IMR-90 (cell line): Measurements from ENCODE around the gene DYNLT3. TPM values are rescaled to one million over a fixed set of nuclear protein-coding genes. Genes with fewer than 3 reads are reported as not detected.

Source experiments
- ATAC-seq: fragments of 200-7000 bp; cut with Tn5 transposase; 2 replicates; pipeline ENCODE4 v1.9.1; 2020; ENCODE audit warnings: low read depth, mild to moderate bottlenecking, moderate library complexity
- BruUV-seq: library from RNA; stranded (reverse); fragments of 400-500 nt; replicated peaks from 2 replicates; lab custom pipeline; 2021; lab: Mats Ljungman, UMichigan
- CTCF ChIA-PET: fragments of 300-600 bp; formaldehyde crosslinking; extraction: SDS; loops from one replicate; lab custom pipeline; 2021; ENCODE audit warnings: antibody characterized with exemption; lab: Yijun Ruan, JAX
- POLR2A ChIA-PET: fragments of 300-600 bp; sonication (Branson Sonifier 250); formaldehyde crosslinking; loops from one replicate; lab custom pipeline; 2022; ENCODE audit warnings: antibody characterized with exemption; ENCODE audit not compliant: unreplicated experiment; lab: Charles Lee
- DNase-seq: peaks from one replicate; pipeline ENCODE4 v3.0.0; 2013
- H2AFZ ChIP-seq: replicated peaks from 2 replicates; pipeline ENCODE3; 2013; ENCODE audit warnings: low read length, mild to moderate bottlenecking; ENCODE audit not compliant: poor library complexity
- H2AK5ac ChIP-seq: 2 replicates; pipeline ENCODE4 v1.6.1; 2013; ENCODE audit warnings: low read depth, low read length, inconsistent platforms
- H2AK9ac ChIP-seq: replicated peaks from 2 replicates; pipeline ENCODE3; 2013; ENCODE audit warnings: mild to moderate bottlenecking, low read depth, low read length, moderate library complexity; ENCODE audit not compliant: poor library complexity
- H2BK120ac ChIP-seq: 2 replicates; pipeline ENCODE4 v1.6.1; 2013; ENCODE audit warnings: low read depth, low read length, inconsistent platforms
- H2BK15ac ChIP-seq: 3 replicates; pipeline ENCODE4 v1.6.1; 2013; ENCODE audit warnings: low read depth, low read length, inconsistent platforms
- H2BK20ac ChIP-seq: 2 replicates; pipeline ENCODE4 v1.6.1; 2013; ENCODE audit warnings: low read depth, mild to moderate bottlenecking, inconsistent platforms, low read length, moderate library complexity
- H2BK5ac ChIP-seq: 2 replicates; pipeline ENCODE4 v1.6.1; 2013; ENCODE audit warnings: mild to moderate bottlenecking, low read depth, low read length, inconsistent platforms; ENCODE audit not compliant: poor library complexity, severe bottlenecking
- H3K14ac ChIP-seq: replicated peaks from 2 replicates; pipeline ENCODE4 v1.6.1; 2013; ENCODE audit warnings: low read depth, low read length, inconsistent platforms
- H3K18ac ChIP-seq: 2 replicates; pipeline ENCODE4 v1.6.1; 2013; ENCODE audit warnings: low read depth, low read length, control low read depth
- H3K23ac ChIP-seq: 2 replicates; pipeline ENCODE4 v1.6.1; 2013; ENCODE audit warnings: low read depth, low read length, inconsistent platforms
- H3K27ac ChIP-seq: 2 replicates; pipeline ENCODE4 v1.5.1; 2013; ENCODE audit warnings: mild to moderate bottlenecking, control low read depth, low read length; ENCODE audit not compliant: insufficient read depth
- H3K27me3 ChIP-seq: 2 replicates; pipeline ENCODE4 v1.6.1; 2013; ENCODE audit warnings: low read length; ENCODE audit not compliant: control insufficient read depth, insufficient read depth
- H3K36me3 ChIP-seq: 2 replicates; pipeline ENCODE4 v1.6.1; 2013; ENCODE audit warnings: low read length, mixed read lengths; ENCODE audit not compliant: control insufficient read depth, insufficient read depth
- H3K4ac ChIP-seq: 2 replicates; pipeline ENCODE4 v1.6.1; 2013; ENCODE audit warnings: low read depth, low read length, inconsistent platforms
- H3K4me1 ChIP-seq: 2 replicates; pipeline ENCODE4 v1.6.1; 2013; ENCODE audit warnings: low read length, mixed read lengths; ENCODE audit not compliant: control insufficient read depth, insufficient read depth
- H3K4me2 ChIP-seq: 2 replicates; pipeline ENCODE4 v1.6.1; 2013; ENCODE audit warnings: low read depth, mild to moderate bottlenecking, control low read depth, low read length, moderate library complexity
- H3K4me3 ChIP-seq: 2 replicates; pipeline ENCODE4 v1.5.1; 2013; ENCODE audit warnings: low read depth, mild to moderate bottlenecking, control low read depth, low read length, moderate library complexity; ENCODE audit not compliant: insufficient read depth
- H3K56ac ChIP-seq: 2 replicates; pipeline ENCODE4 v1.6.1; 2013; ENCODE audit warnings: low read length, inconsistent platforms; ENCODE audit not compliant: insufficient read depth; ENCODE audit errors: extremely low read depth
- H3K79me1 ChIP-seq, 2 experiments: 2 replicates each; pipeline ENCODE4 v1.6.1; 2013; ENCODE audit warnings: low read length in 2 of 2, inconsistent platforms in 1 of 2, low read depth in 1 of 2
- H3K9ac ChIP-seq: 2 replicates; pipeline ENCODE4 v1.6.1; 2013; ENCODE audit warnings: low read depth, low read length, control low read depth
- H3K9me1 ChIP-seq: 2 replicates; pipeline ENCODE4 v1.6.1; 2013; ENCODE audit warnings: low read length, inconsistent platforms; ENCODE audit not compliant: insufficient read depth
- H3K9me3 ChIP-seq: 2 replicates; pipeline ENCODE4 v1.6.1; 2013; ENCODE audit warnings: low read length; ENCODE audit not compliant: control insufficient read depth, insufficient read depth
- H4K20me1 ChIP-seq: 2 replicates; pipeline ENCODE4 v1.6.1; 2013; ENCODE audit warnings: low read length, inconsistent platforms; ENCODE audit not compliant: insufficient read depth
- H4K5ac ChIP-seq: 2 replicates; pipeline ENCODE4 v1.6.1; 2013; ENCODE audit warnings: mild to moderate bottlenecking, low read depth, low read length, control low read depth
- H4K8ac ChIP-seq, 2 experiments: 2 replicates each; pipeline ENCODE4 v1.6.1; 2013; ENCODE audit warnings: low read depth in 2 of 2, low read length in 2 of 2, control low read depth in 1 of 2, inconsistent platforms in 1 of 2
- H4K91ac ChIP-seq: 2 replicates; pipeline ENCODE4 v1.6.1; 2013; ENCODE audit warnings: low read depth, low read length, inconsistent platforms; ENCODE audit not compliant: insufficient read depth
- BHLHE40 ChIP-seq: fragments of 150-350 bp; IDR thresholded peaks from 2 replicates; pipeline ENCODE4 v1.6.1; 2016; ENCODE audit warnings: mild to moderate bottlenecking, low read depth, low read length
- CEBPB ChIP-seq: IDR thresholded peaks from 2 replicates; pipeline ENCODE4 v1.6.1; 2012; ENCODE audit warnings: low read depth, low read length, improper control_type of control experiment
- CHD1 ChIP-seq: IDR thresholded peaks from 2 replicates; pipeline ENCODE4 v1.6.1; 2012; ENCODE audit warnings: low read depth, low read length, improper control_type of control experiment
- FOS ChIP-seq: fragments of 150-350 bp; IDR thresholded peaks from 2 replicates; pipeline ENCODE4 v1.6.1; 2016; ENCODE audit warnings: low read depth, low read length
- MAFK ChIP-seq: IDR thresholded peaks from 2 replicates; pipeline ENCODE4 v1.6.1; 2012; ENCODE audit warnings: low read depth, low read length, improper control_type of control experiment
- MAZ ChIP-seq: IDR thresholded peaks from 2 replicates; pipeline ENCODE4 v1.6.1; 2012; ENCODE audit warnings: low read depth, mild to moderate bottlenecking, low read length, improper control_type of control experiment, moderate library complexity, borderline replicate concordance
- MXI1 ChIP-seq: IDR thresholded peaks from 2 replicates; pipeline ENCODE4 v1.6.1; 2012; ENCODE audit warnings: low read depth, mild to moderate bottlenecking, low read length, moderate library complexity, borderline replicate concordance
- NFE2L2 ChIP-seq: fragments of 150-350 bp; IDR thresholded peaks from 2 replicates; pipeline ENCODE4 v1.6.1; 2016; ENCODE audit warnings: low read depth, mild to moderate bottlenecking, low read length
- POLR2A ChIP-seq: IDR thresholded peaks from 2 replicates; pipeline ENCODE4 v1.6.1; 2012; ENCODE audit warnings: mild to moderate bottlenecking, low read depth, low read length
- RAD21 ChIP-seq: IDR thresholded peaks from 2 replicates; pipeline ENCODE4 v1.6.1; 2012; ENCODE audit warnings: low read length, improper control_type of control experiment
- RCOR1 ChIP-seq: IDR thresholded peaks from 2 replicates; pipeline ENCODE4 v1.6.1; 2012; ENCODE audit warnings: mild to moderate bottlenecking, low read length, improper control_type of control experiment; ENCODE audit not compliant: insufficient replicate concordance
- RFX5 ChIP-seq: IDR thresholded peaks from 2 replicates; pipeline ENCODE4 v1.8.0; 2012; ENCODE audit warnings: low read depth, mild to moderate bottlenecking, low read length, moderate library complexity
- SMC3 ChIP-seq: fragments of 150-350 bp; IDR thresholded peaks from 2 replicates; pipeline ENCODE4 v1.6.1; 2016; ENCODE audit warnings: low read depth, mild to moderate bottlenecking, antibody characterized with exemption, low read length, moderate library complexity
- WGBS, 2 experiments: methylation state at CpG; one replicate each; pipeline versions ENCODE4 v1.1.5 to v1.1.7; 2013; ENCODE audit warnings: missing lambda C conversion rate in 2 of 2; ENCODE audit not compliant: insufficient read length in 1 of 2; ENCODE audit errors: extremely low coverage in 2 of 2; 5-methylcytosine and 5-hydroxymethylcytosine counted together
- dilution Hi-C: fragments of 300-500 bp; cut with HindIII; formaldehyde crosslinking; loops from one replicate; pipeline ENCODE4 v1.14.3; 2018; ENCODE audit warnings: low sequenced_read_pairs; ENCODE audit not compliant: unreplicated experiment
- in situ Hi-C: fragments of 300-500 bp; cut with MboI; formaldehyde crosslinking; loops from 3 replicates; pipeline ENCODE4 v1.14.3; 2019; ENCODE audit warnings: low sequenced_read_pairs, inconsistent platforms, mixed read lengths
- intact Hi-C: fragments of 100-400 bp; cut with micrococcal nuclease; formaldehyde crosslinking; loops from 2 replicates; pipeline ENCODE4 v1.10.0; 2022
- polyA plus RNA-seq, 3 experiments: library from polyadenylated mRNA; depleted of rRNA; stranded (reverse); fragments of >200 nt; gene quantifications; 2 replicates each; pipeline ENCODE4 v1.2.3, GENCODE V29; 2012; ENCODE audit warnings: low replicate concordance in 1 of 3
- total RNA-seq: library from RNA; depleted of rRNA; stranded (reverse); fragments of >200 nt; gene quantifications from 2 replicates; pipeline ENCODE4 v1.2.3, GENCODE V29; 2012
- TF ChIP-seq, protein P1 (sequence below): conservative IDR thresholded peaks from 2 replicates; pipeline ENCODE4 v1.5.1; 2012; ENCODE audit warnings: mild to moderate bottlenecking, low read depth, low read length, improper control_type of control experiment
- TF ChIP-seq, protein P2 (sequence below): fragments of 150-350 bp; IDR thresholded peaks from 2 replicates; pipeline ENCODE4 v1.6.1; 2016; ENCODE audit warnings: low read depth, mild to moderate bottlenecking, low read length, moderate library complexity, borderline replicate concordance
- TF ChIP-seq, protein P3 (sequence below): fragments of 150-350 bp; IDR thresholded peaks from 2 replicates; pipeline ENCODE4 v1.6.1; 2017; ENCODE audit warnings: mild to moderate bottlenecking, antibody characterized with exemption, low read length, low read depth

DYNLT3 gene
- total and polyA plus RNA-seq, 2 of the 4 experiments (the other 2 are of a cell fraction): 15.7 to 18.8 TPM

DNA sequence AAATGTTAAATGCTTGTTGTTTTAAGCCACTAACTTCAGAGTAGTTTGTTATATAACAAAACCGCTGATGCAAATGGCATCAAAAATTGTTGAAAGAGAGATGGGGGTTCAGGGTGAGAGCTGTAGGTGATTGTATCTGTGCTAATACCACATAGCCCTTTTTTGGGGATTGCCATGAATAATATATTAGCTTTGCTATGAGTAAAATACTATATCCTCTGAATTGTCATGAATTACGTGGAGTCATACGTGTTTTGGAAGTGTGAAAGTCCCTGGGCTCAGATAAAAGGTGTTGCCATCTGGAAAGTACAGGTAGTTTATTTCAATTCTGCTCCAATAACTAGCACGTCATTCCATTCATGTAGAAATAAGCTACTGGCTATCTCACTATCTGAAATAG is 30.6 kb downstream of the DYNLT3 start:
- ATAC-seq (no peak), DNase-seq (no peak)
- Histone ChIP-seq H3K9ac (no peak overlapping the region), H3K36me3 (no peaks in the 10 kb centered on the region), H3K27me3 (peaks cover 7% of the 10 kb centered on the region), H3K14ac (no peak overlapping the region), H3K9me1 (no peaks in the 10 kb centered on the region), H3K27ac (no peak overlapping the region), H2BK20ac (no peak overlapping the region), H3K56ac (no peak overlapping the region), H3K9me3 (no peaks in the 10 kb centered on the region), H2BK15ac (no peak overlapping the region), H3K79me1 (no peaks in the 10 kb centered on the region), H3K4me2 (no peak overlapping the region), H3K18ac (no peak overlapping the region), H4K5ac (no peak overlapping the region), H2AFZ (no peak overlapping the region), H2BK120ac (no peak overlapping the region), H2AK5ac (no peak overlapping the region), H4K91ac (no peak overlapping the region), H4K8ac (no peak overlapping the region), H4K20me1 (no peaks in the 10 kb centered on the region), H2BK5ac (no peak overlapping the region), H3K4ac (no peak overlapping the region), H2AK9ac (no peak overlapping the region), H3K4me3 (no peak overlapping the region), H3K23ac (no peak overlapping the region), H3K4me1 (no peaks in the 10 kb centered on the region)
- intact Hi-C loops (no loop called here), dilution Hi-C loops (no loop called here), in situ Hi-C loops (no loop called here)
- no CpG with 5 or more reads among the region's 4 CpGs for WGBS, 2 experiments
- POLR2A ChIA-PET: no interaction called here
- CTCF ChIA-PET: interaction anchor here (0.7 to 1.9 kb wide), 2 partner anchors 8 to 13 kb away, joined by 3 to 4 read pairs; no protein-coding TSS in a partner anchor
- TF ChIP-seq BHLHE40 (no peak), RAD21 (no peak), NFE2L2 (no peak), CHD1 (no peak), MAZ (no peak), FOS (no peak), RCOR1 (no peak), MXI1 (no peak), SMC3 (no peak), POLR2A (no peak), RFX5 (no peak), CEBPB (no peak), MAFK (no peak)
- TF ChIP-seq, protein P1, sequence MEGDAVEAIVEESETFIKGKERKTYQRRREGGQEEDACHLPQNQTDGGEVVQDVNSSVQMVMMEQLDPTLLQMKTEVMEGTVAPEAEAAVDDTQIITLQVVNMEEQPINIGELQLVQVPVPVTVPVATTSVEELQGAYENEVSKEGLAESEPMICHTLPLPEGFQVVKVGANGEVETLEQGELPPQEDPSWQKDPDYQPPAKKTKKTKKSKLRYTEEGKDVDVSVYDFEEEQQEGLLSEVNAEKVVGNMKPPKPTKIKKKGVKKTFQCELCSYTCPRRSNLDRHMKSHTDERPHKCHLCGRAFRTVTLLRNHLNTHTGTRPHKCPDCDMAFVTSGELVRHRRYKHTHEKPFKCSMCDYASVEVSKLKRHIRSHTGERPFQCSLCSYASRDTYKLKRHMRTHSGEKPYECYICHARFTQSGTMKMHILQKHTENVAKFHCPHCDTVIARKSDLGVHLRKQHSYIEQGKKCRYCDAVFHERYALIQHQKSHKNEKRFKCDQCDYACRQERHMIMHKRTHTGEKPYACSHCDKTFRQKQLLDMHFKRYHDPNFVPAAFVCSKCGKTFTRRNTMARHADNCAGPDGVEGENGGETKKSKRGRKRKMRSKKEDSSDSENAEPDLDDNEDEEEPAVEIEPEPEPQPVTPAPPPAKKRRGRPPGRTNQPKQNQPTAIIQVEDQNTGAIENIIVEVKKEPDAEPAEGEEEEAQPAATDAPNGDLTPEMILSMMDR: no peak
- TF ChIP-seq, protein P2, sequence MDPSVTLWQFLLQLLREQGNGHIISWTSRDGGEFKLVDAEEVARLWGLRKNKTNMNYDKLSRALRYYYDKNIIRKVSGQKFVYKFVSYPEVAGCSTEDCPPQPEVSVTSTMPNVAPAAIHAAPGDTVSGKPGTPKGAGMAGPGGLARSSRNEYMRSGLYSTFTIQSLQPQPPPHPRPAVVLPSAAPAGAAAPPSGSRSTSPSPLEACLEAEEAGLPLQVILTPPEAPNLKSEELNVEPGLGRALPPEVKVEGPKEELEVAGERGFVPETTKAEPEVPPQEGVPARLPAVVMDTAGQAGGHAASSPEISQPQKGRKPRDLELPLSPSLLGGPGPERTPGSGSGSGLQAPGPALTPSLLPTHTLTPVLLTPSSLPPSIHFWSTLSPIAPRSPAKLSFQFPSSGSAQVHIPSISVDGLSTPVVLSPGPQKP: no peak
- TF ChIP-seq, protein P3, sequence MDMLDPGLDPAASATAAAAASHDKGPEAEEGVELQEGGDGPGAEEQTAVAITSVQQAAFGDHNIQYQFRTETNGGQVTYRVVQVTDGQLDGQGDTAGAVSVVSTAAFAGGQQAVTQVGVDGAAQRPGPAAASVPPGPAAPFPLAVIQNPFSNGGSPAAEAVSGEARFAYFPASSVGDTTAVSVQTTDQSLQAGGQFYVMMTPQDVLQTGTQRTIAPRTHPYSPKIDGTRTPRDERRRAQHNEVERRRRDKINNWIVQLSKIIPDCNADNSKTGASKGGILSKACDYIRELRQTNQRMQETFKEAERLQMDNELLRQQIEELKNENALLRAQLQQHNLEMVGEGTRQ: no peak
- no TSS peak for BruUV-seq
